ENCODE measurements around the gene TNP2.
"Not testable (repeated sequence)": the region's sequence is repeated elsewhere in the genome, so short reads cannot be mapped to it uniquely, and the experiment has no call there.

Gene TNP2

GRCh38 chr16:11297492-11298142 is 28.5 kb upstream of the TNP2 start:
- Histone ChIP-seq H3K27ac (peak overlapping the region in 7 of 11 experiments; percentile 20 to 73 (median 70); a peak in 14 of 22 replicates), H3K9me3 (replicated peaks in 1 of 11) (no peaks in the 10 kb centered on the region), H3K4me2 (peak overlapping the region; percentile 72 to 93 (median 81)), H3K9ac (peak overlapping the region in 8 of 11 experiments; percentile 9 to 63 (median 41); a peak in 11 of 22 replicates), H3K36me3 (no peaks in the 10 kb centered on the region), H3K27me3 (peaks cover 0 to 20% (median 0%) of the 10 kb centered on the region in 11 experiments; a peak in 4 of 22 replicates), H3K4me3 (peak overlapping the region in 5 of 10 experiments; percentile 2 to 38 (median 22); a peak in 5 of 20 replicates), H4K20me1 (peaks cover 0 to 7% (median 0%) of the 10 kb centered on the region in 11 experiments; a peak in 3 of 22 replicates), H3K4me1 (peaks cover 30 to 83% (median 68%) of the 10 kb centered on the region in 10 experiments)
- TF ChIP-seq Cebpa-rat (IDR thresholded peaks at IDR 0.05): no peak

DNA sequence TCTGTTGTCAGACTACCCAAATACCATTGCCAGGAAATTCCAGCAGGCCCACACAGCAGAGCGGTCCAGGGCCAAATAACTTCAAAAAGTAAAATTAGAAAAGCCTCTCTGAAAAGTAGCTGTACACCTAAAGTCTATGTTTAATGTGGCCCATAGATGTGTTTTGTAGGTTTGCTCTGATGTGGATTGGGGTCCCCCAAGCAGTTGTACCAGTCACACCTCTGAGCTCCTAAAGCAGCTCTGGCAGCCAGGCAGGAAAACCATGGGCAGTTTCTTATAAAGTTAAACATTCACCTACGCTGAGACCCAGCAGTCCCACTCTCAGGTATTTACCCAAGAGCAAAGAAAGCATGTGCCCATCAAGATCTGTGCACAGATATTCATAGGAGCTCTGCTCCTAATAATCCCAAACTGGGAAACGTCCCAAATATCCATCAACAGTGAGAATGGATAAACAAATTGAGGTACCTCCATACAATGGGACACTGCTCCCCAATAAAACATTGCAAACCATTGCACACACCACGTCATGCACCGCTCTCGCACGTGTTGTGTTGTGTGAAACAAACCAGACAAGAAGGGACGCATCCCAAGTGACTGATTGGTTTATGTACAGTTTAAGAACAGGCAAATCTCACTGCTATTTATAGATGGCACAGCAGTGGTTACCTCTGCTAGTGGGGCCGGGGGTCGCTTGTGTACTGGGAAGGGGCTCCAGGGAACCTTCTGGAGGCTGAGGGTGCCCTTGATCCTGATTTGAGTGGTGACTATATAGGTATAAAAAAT is 27.8 kb upstream of the TNP2 start:
- peaks cover 30 to 84% (median 68%) of the 10 kb centered on the region in 10 experiments for H3K4me1 ChIP-seq
- H3K36me3 ChIP-seq: no peaks in the 10 kb centered on the region
- peak overlapping the region in 6 of 11 experiments; percentile 4 to 73 (median 61); a peak in 11 of 22 replicates for H3K27ac ChIP-seq
- H3K4me2 ChIP-seq: peak overlapping the region; percentile 72 to 93 (median 81)
- peak overlapping the region in 5 of 10 experiments; percentile 2 to 38 (median 22); a peak in 5 of 20 replicates for H3K4me3 ChIP-seq
- peak overlapping the region in 5 of 11 experiments; percentile 24 to 63 (median 48); a peak in 7 of 22 replicates for H3K9ac ChIP-seq
- TF ChIP-seq Cebpa-rat (IDR thresholded peaks at IDR 0.05): no peak
- peaks cover 0 to 7% (median 0%) of the 10 kb centered on the region in 11 experiments; a peak in 3 of 22 replicates for H4K20me1 ChIP-seq
- peaks cover 0 to 20% (median 0%) of the 10 kb centered on the region in 11 experiments; a peak in 4 of 22 replicates for H3K27me3 ChIP-seq
- no peaks in the 10 kb centered on the region for H3K9me3 ChIP-seq (replicated peaks in 1 of 11)

DNA sequence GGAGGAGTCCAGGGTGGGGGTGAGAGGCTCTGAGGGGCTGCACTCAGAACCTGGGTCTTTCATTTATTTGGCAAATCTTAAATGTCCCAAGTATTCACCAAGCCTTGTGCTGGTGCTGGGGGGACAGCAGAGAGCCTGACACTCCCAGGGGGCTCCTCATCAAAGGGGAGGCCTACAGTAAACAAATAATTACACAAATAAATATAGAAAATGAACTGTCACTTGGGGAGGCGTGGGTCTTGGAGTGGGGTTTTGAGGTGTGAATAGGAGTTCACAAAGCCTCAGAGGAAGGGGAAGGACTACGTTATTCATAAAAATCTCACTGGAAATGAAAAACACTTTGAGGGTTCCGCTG is 27.2 kb upstream of the TNP2 start:
- no peak for TF ChIP-seq Cebpa-rat (IDR thresholded peaks at IDR 0.05)
- Histone ChIP-seq H3K4me1 (peaks cover 30 to 84% (median 68%) of the 10 kb centered on the region in 10 experiments), H3K4me3 (no peak overlapping the region), H3K9me3 (replicated peaks in 1 of 11) (no peaks in the 10 kb centered on the region), H3K4me2 (peak overlapping the region; percentile 72 to 93 (median 81); a peak in 20 of 22 replicates), H3K9ac (peak overlapping the region in 3 of 11 experiments; percentile 26 to 48 (median 41); a peak in 3 of 22 replicates), H3K36me3 (no peaks in the 10 kb centered on the region), H4K20me1 (peaks cover 0 to 7% (median 0%) of the 10 kb centered on the region in 11 experiments; a peak in 3 of 22 replicates), H3K27me3 (peaks cover 0 to 20% (median 0%) of the 10 kb centered on the region in 11 experiments; a peak in 4 of 22 replicates), H3K27ac (peak overlapping the region in 5 of 11 experiments; percentile 7 to 73 (median 70); a peak in 7 of 22 replicates)

DNA sequence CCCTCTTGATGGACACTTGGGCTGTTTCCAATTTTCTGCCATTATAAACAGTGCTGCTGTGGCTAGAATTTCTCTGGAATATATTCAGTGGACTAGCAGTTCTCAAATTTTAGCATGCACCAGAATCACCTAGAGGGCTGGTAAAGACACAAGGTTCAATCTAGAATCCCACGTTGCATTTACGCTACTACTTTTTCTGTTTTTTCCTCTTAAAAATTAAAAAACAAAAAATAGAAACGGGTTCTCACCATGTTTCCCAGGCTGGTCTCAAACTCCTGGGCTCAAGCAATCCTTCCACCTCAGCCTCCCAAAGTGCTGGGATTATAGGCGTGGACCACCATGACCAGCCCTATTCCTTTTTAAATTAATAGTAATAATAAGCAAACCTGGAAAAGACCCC is 26.5 kb upstream of the TNP2 start:
- H4K20me1 ChIP-seq: peaks cover 0 to 7% (median 0%) of the 10 kb centered on the region in 11 experiments; a peak in 3 of 22 replicates
- no peaks in the 10 kb centered on the region for H3K9me3 ChIP-seq (replicated peaks in 1 of 11)
- peaks cover 30 to 81% (median 68%) of the 10 kb centered on the region in 10 experiments for H3K4me1 ChIP-seq
- H3K4me2 ChIP-seq: peak overlapping the region in 8 of 11 experiments; percentile 72 to 93 (median 80); a peak in 13 of 22 replicates
- H3K36me3 ChIP-seq: no peaks in the 10 kb centered on the region
- H3K9ac ChIP-seq: no peak overlapping the region
- H3K4me3 ChIP-seq: no peak overlapping the region
- no peak for TF ChIP-seq Cebpa-rat (IDR thresholded peaks at IDR 0.05)
- H3K27me3 ChIP-seq: peaks cover 0 to 20% (median 0%) of the 10 kb centered on the region in 11 experiments; a peak in 4 of 22 replicates
- peak overlapping the region in 4 of 11 experiments; percentile 37 to 73 (median 71); a peak in 5 of 22 replicates for H3K27ac ChIP-seq

- H3K27me3 ChIP-seq: peaks cover 0 to 12% (median 0%) of the 10 kb centered on the region in 11 experiments; a peak in 3 of 22 replicates
- no peak for TF ChIP-seq Cebpa-rat (IDR thresholded peaks at IDR 0.05)
- H3K4me3 ChIP-seq: no peak overlapping the region
- H3K9ac ChIP-seq: no peak overlapping the region
- H3K36me3 ChIP-seq: no peaks in the 10 kb centered on the region
- no peak overlapping the region for H3K4me2 ChIP-seq
- H3K27ac ChIP-seq: no peak overlapping the region
- H3K4me1 ChIP-seq: peaks cover 9 to 47% (median 35%) of the 10 kb centered on the region in 10 experiments
- H3K9me3 ChIP-seq (replicated peaks in 1 of 11): no peaks in the 10 kb centered on the region
- H4K20me1 ChIP-seq: no peaks in the 10 kb centered on the region
These were observed 23.1 kb upstream of the TNP2 start for GRCh38 chr16:11292076-11292748.

- peaks cover 0 to 37% (median 25%) of the 10 kb centered on the region in 10 experiments; a peak in 14 of 20 replicates for H3K4me1 ChIP-seq
- no peak for TF ChIP-seq Cebpa-rat (IDR thresholded peaks at IDR 0.05)
- no peak overlapping the region for H3K4me3 ChIP-seq
- H3K9me3 ChIP-seq (replicated peaks in 1 of 11): no peaks in the 10 kb centered on the region; a peak in 1 of 22 replicates
- no peak overlapping the region for H3K9ac ChIP-seq
- H3K36me3 ChIP-seq: no peaks in the 10 kb centered on the region
- H3K27me3 ChIP-seq: peaks cover 0 to 2% (median 0%) of the 10 kb centered on the region in 11 experiments; a peak in 1 of 22 replicates
- H4K20me1 ChIP-seq: no peaks in the 10 kb centered on the region
- H3K27ac ChIP-seq: no peak overlapping the region
- H3K4me2 ChIP-seq: no peak overlapping the region
These were observed 22.1 kb upstream of the TNP2 start for GRCh38 chr16:11291091-11291703.

DNA sequence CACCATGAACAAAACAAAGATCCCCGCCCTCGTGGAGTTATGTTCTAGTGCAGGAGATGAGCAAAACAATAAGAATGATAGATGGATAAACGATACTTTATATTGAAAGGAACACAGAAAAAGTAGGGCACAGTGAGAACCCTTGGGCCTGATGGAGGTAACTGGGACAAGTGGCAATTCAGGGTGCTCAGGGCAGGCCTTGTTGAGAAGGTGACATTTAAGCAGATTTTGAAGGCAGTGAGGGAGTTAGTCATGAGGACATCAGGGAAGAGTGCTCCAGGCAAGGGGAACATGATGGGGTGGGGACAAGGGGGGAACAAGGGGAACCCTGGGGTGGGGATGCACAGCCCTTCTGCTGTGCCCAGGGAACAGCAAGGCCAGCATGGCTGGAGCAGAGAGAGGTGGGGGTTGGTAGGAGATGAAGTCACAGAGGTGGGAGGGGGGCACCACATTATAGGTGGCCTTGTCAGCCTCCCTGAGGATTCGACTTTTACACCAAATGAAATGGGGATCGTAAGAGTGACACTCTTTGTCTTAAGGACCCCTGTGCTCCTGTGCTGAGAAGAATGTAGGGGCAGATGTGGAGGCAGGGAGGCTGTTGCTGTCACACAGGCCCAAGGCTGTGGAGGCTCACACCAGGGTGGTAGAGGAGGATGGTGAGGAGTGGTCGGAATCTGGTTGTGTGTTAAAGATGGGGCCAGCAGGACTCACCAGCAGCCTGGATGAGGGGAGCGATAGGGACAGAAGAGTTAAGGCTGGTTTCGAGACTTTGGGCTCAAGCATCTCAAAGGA is 21.2 kb upstream of the TNP2 start:
- Histone ChIP-seq H3K9ac (no peak overlapping the region), H3K9me3 (replicated peaks in 1 of 11) (no peaks in the 10 kb centered on the region; a peak in 1 of 22 replicates), H3K36me3 (no peaks in the 10 kb centered on the region), H3K4me2 (no peak overlapping the region), H3K27me3 (no peaks in the 10 kb centered on the region; a peak in 1 of 22 replicates), H3K27ac (no peak overlapping the region), H4K20me1 (no peaks in the 10 kb centered on the region), H3K4me1 (peaks cover 0 to 28% (median 17%) of the 10 kb centered on the region in 10 experiments; a peak in 14 of 20 replicates), H3K4me3 (no peak overlapping the region)
- no peak for TF ChIP-seq Cebpa-rat (IDR thresholded peaks at IDR 0.05)

- not testable (repeated sequence) for H3K9me3 ChIP-seq (replicated peaks in 1 of 11); H3K9ac ChIP-seq; H3K4me2 ChIP-seq; H3K36me3 ChIP-seq; H4K20me1 ChIP-seq; H3K27ac ChIP-seq; H3K27me3 ChIP-seq; H3K4me3 ChIP-seq
- peaks cover 0 to 22% (median 12%) of the 10 kb centered on the region in 10 experiments; a peak in 14 of 20 replicates for H3K4me1 ChIP-seq
These were observed 20.6 kb upstream of the TNP2 start for GRCh38 chr16:11289696-11290095.

Data from BLaER1 treated with 17β-estradiol and CSF1 and Interleukin-3, amounts not matched to agents 10 nM and 100 nM (cell line).